Fibroblast of pulmonary artery (primary cell): ENCODE results near the gene KCTD3.

Experiments used
- DNase-seq: peaks from one replicate; pipeline ENCODE4 v3.0.0-alpha.2; 2010; ENCODE audit warnings: low read depth
- H3K4me3 ChIP-seq: replicated peaks from 2 replicates; pipeline ENCODE4 v1.5.1; 2011; ENCODE audit warnings: low read depth, mild to moderate bottlenecking, control low read depth, low read length, moderate library complexity
- TF ChIP-seq, protein P1 (sequence below): IDR thresholded peaks from 2 replicates; pipeline ENCODE4 v1.5.1; 2011; ENCODE audit warnings: mild to moderate bottlenecking, control low read depth, low read length, inconsistent platforms; ENCODE audit errors: missing control alignments

The KCTD3 gene

DNA sequence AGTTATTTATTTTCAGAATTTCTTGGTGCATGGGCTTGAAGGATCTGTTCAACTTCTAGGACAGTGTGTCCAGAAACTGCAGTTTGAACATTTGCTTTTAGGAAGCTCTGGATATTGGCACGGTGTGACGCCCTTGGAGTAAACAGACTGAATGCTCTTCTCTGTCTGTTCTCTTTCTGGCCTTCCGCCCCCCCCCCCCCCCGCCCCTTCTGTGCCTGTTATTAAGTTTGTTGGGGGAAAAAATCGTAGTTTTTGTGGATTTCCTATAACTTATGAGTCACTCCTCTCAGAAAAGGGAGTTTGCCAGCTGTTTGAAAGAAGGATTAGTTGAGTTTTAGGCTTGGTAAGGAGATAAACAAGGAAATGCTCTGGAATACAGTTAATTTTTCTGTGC is 1.2 kb downstream of the KCTD3 start:
- peak; percentile 70 for DNase-seq
- H3K4me3 ChIP-seq: peak overlapping the region; percentile 82
- TF ChIP-seq, protein P1, sequence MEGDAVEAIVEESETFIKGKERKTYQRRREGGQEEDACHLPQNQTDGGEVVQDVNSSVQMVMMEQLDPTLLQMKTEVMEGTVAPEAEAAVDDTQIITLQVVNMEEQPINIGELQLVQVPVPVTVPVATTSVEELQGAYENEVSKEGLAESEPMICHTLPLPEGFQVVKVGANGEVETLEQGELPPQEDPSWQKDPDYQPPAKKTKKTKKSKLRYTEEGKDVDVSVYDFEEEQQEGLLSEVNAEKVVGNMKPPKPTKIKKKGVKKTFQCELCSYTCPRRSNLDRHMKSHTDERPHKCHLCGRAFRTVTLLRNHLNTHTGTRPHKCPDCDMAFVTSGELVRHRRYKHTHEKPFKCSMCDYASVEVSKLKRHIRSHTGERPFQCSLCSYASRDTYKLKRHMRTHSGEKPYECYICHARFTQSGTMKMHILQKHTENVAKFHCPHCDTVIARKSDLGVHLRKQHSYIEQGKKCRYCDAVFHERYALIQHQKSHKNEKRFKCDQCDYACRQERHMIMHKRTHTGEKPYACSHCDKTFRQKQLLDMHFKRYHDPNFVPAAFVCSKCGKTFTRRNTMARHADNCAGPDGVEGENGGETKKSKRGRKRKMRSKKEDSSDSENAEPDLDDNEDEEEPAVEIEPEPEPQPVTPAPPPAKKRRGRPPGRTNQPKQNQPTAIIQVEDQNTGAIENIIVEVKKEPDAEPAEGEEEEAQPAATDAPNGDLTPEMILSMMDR: no peak

- peak overlapping the region; percentile 82 for H3K4me3 ChIP-seq
- DNase-seq: peak; percentile 19
- TF ChIP-seq, protein P1: no peak
Measured at GRCh38 chr1:215569986-215570824, 3.1 kb downstream of the KCTD3 start.

GRCh38 chr1:215581896-215582295 is 14.8 kb downstream of the KCTD3 start:
- TF ChIP-seq, protein P1: no peak
- no peak overlapping the region for H3K4me3 ChIP-seq
- no peak for DNase-seq

- H3K4me3 ChIP-seq: no peak overlapping the region
- TF ChIP-seq, protein P1: no peak
- no peak for DNase-seq
Measured at GRCh38 chr1:215583185-215583749, 16.2 kb downstream of the KCTD3 start.

GRCh38 chr1:215584389-215584788 is 17.3 kb downstream of the KCTD3 start:
- DNase-seq: no peak
- no peak overlapping the region for H3K4me3 ChIP-seq
- TF ChIP-seq, protein P1: no peak

GRCh38 chr1:215589650-215590435 is 22.7 kb downstream of the KCTD3 start:
- TF ChIP-seq, protein P1: no peak
- H3K4me3 ChIP-seq: no peak overlapping the region
- no peak for DNase-seq
